PFSK-1 (cell line): ENCODE results near the gene GOLT1B.

Experiments used
- FOXP2 ChIP-seq: optimal IDR thresholded peaks from 2 replicates; pipeline ENCODE3; 2011; ENCODE audit warnings: borderline replicate concordance, control low read depth, inconsistent platforms; ENCODE audit not compliant: insufficient read depth; ENCODE audit errors: extremely low read length, extremely low read depth
- POLR2AphosphoS5 ChIP-seq: IDR thresholded peaks from 2 replicates; pipeline ENCODE4 v1.6.1; 2012; ENCODE audit warnings: low read depth, mild to moderate bottlenecking, control low read depth, low read length, moderate library complexity
- REST ChIP-seq, 2 experiments: IDR thresholded peaks; 2 replicates each; pipeline versions ENCODE4 v1.6.1 to v1.8.0; 2011 to 2012; ENCODE audit warnings: low read depth in 2 of 2, low read length in 2 of 2, control low read depth in 1 of 2, inconsistent platforms in 1 of 2, mild to moderate bottlenecking in 1 of 2, moderate library complexity in 1 of 2; ENCODE audit not compliant: insufficient read depth in 1 of 2
- SIN3A ChIP-seq: IDR thresholded peaks from 2 replicates; pipeline ENCODE4 v1.6.1; 2012; ENCODE audit warnings: mild to moderate bottlenecking, low read length, moderate library complexity, borderline replicate concordance; ENCODE audit not compliant: insufficient read depth
- TAF1 ChIP-seq: IDR thresholded peaks from 2 replicates; pipeline ENCODE4 v1.6.1; 2012; ENCODE audit warnings: low read length, control low read depth, borderline replicate concordance; ENCODE audit not compliant: insufficient read depth

Gene GOLT1B

GRCh38 chr12:21526721-21527345 lies 25.2 kb downstream of the GOLT1B start:
- TF ChIP-seq FOXP2 (no peak), POLR2AphosphoS5 (no peak), SIN3A (no peak), TAF1 (no peak), REST (IDR thresholded peaks at IDR 0.05; ENCODE audit: insufficient read depth in 1 of 2, low read depth in 2 of 2, low read length in 2 of 2) (no peak)

- no peak for TF ChIP-seq POLR2AphosphoS5
- TF ChIP-seq SIN3A = no peak
- no peak for TF ChIP-seq FOXP2
- no peak for TF ChIP-seq TAF1
- no peak for TF ChIP-seq REST (IDR thresholded peaks at IDR 0.05; ENCODE audit: insufficient read depth in 1 of 2, low read depth in 2 of 2, low read length in 2 of 2)
These were observed 26.0 kb downstream of the GOLT1B start for GRCh38 chr12:21527451-21528180.

GRCh38 chr12:21528953-21529352 lies 27.4 kb downstream of the GOLT1B start:
- TF ChIP-seq SIN3A (no peak), POLR2AphosphoS5 (no peak), TAF1 (no peak), REST (IDR thresholded peaks at IDR 0.05; ENCODE audit: insufficient read depth in 1 of 2, low read depth in 2 of 2, low read length in 2 of 2) (no peak), FOXP2 (no peak)

GRCh38 chr12:21529456-21529855 lies 27.9 kb downstream of the GOLT1B start:
- no peak for TF ChIP-seq SIN3A
- no peak for TF ChIP-seq POLR2AphosphoS5
- no peak for TF ChIP-seq REST (IDR thresholded peaks at IDR 0.05; ENCODE audit: insufficient read depth in 1 of 2, low read depth in 2 of 2, low read length in 2 of 2)
- TF ChIP-seq TAF1 = no peak
- TF ChIP-seq FOXP2 = no peak
